ENCODE results near the gene MRPS25. TPM values are rescaled to one million over a fixed set of nuclear protein-coding genes. Genes with fewer than 3 reads are reported as not detected.
"Not testable (repeated sequence)": the region's sequence is repeated elsewhere in the genome, so short reads cannot be mapped to it uniquely, and the experiment has no call there.

MRPS25 gene
- total RNA-seq, 4 donors from 2014 or later: 47.5 to 209 (median 117) TPM

DNA sequence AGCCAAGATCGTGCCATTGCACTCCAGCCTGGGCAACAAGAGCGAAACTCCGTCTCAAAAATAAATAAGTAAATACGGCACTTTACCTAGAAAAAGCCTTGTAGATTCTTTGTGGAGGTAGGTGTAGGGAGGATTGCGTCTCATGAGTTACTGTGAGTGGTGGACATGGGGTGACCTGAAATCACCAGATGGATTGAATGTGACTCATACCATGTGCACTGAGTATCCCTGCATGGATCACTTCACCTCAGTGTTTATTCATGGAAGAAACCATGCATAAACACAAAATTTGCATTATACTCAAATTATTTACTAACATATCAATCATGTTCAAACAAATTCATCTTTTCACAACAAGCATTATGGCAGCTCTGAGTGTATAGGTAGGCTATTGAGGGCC lies 55.9 kb downstream of the MRPS25 start:
- H3K4me3 ChIP-seq: no peak overlapping the region
- TF ChIP-seq POLR2AphosphoS5 (IDR thresholded peaks at IDR 0.05) (no peak), EP300 (IDR thresholded peaks at IDR 0.05; ENCODE audit: low read depth) (no peak), POLR2A (IDR thresholded peaks at IDR 0.05) (no peak)
- TF ChIP-seq, protein P1, sequence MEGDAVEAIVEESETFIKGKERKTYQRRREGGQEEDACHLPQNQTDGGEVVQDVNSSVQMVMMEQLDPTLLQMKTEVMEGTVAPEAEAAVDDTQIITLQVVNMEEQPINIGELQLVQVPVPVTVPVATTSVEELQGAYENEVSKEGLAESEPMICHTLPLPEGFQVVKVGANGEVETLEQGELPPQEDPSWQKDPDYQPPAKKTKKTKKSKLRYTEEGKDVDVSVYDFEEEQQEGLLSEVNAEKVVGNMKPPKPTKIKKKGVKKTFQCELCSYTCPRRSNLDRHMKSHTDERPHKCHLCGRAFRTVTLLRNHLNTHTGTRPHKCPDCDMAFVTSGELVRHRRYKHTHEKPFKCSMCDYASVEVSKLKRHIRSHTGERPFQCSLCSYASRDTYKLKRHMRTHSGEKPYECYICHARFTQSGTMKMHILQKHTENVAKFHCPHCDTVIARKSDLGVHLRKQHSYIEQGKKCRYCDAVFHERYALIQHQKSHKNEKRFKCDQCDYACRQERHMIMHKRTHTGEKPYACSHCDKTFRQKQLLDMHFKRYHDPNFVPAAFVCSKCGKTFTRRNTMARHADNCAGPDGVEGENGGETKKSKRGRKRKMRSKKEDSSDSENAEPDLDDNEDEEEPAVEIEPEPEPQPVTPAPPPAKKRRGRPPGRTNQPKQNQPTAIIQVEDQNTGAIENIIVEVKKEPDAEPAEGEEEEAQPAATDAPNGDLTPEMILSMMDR (IDR thresholded peaks at IDR 0.05): no peak
- H3K9me3 ChIP-seq: peaks cover 0 to 5% of the 10 kb centered on the region in 2 donors
- in situ Hi-C loops (cut with MboI; ENCODE audit: low pct_ligation_motif_present in 1 of 4, low pct_unique_long_range_greater_than_20kb in 1 of 4, low sequenced_read_pairs in 3 of 4) (no loop called here), intact Hi-C loops (cut with DNase I; ENCODE audit: low total_unique reads) (no loop called here)
- H3K27ac ChIP-seq: no peak overlapping the region
- H3K27me3 ChIP-seq: no peaks in the 10 kb centered on the region
- H3K36me3 ChIP-seq: peaks cover 0 to 20% (median 8%) of the 10 kb centered on the region in 4 donors
- H3K4me1 ChIP-seq: no peaks in the 10 kb centered on the region
- WGBS, 2 donors (ENCODE audit: low coverage in 1 of 2): 91 to 95% methylated on average over 4 to 5 of the region's 5 CpGs
- DNase-seq: no peak

DNA sequence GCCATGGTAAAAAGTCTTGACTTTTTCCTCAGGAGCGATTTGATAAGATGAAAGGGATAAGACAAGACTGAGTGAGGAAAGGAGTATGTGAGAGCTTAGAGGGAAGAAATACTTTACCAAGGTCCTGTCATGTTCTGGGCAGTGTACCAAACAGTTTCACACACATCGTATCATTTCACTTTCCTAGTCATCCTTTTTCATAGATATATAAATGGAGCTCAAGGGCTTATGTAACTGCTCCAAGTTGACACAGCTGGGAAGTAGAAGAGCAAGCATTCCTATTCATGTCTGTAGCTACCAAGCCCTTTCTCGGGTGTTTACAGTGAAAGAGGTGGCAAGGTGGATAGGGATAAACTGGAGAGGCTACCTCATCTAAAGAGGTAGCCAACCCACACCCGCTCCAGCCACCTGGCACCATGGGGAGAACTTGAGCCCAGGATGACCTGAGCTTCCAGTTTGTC lies 57.4 kb downstream of the MRPS25 start:
- intact Hi-C loops (cut with DNase I; ENCODE audit: low total_unique reads) (no loop called here), in situ Hi-C loops (cut with MboI; ENCODE audit: low pct_ligation_motif_present in 1 of 4, low pct_unique_long_range_greater_than_20kb in 1 of 4, low sequenced_read_pairs in 3 of 4) (no loop called here)
- H3K9me3 ChIP-seq: peaks cover 0 to 6% of the 10 kb centered on the region in 2 donors
- TF ChIP-seq POLR2A (IDR thresholded peaks at IDR 0.05) (no peak), EP300 (IDR thresholded peaks at IDR 0.05; ENCODE audit: low read depth) (no peak), POLR2AphosphoS5 (IDR thresholded peaks at IDR 0.05) (no peak)
- TF ChIP-seq, protein P1 (IDR thresholded peaks at IDR 0.05): no peak
- H3K4me3 ChIP-seq: no peak overlapping the region
- H3K4me1 ChIP-seq: no peaks in the 10 kb centered on the region
- H3K27ac ChIP-seq: no peak overlapping the region
- H3K27me3 ChIP-seq: no peaks in the 10 kb centered on the region
- DNase-seq: no peak
- WGBS, 2 donors (ENCODE audit: low coverage in 1 of 2): 73 to 100% methylated on average over 1 to 4 of the region's 4 CpGs
- peaks cover 0 to 13% (median 4%) of the 10 kb centered on the region in 4 donors for H3K36me3 ChIP-seq

DNA sequence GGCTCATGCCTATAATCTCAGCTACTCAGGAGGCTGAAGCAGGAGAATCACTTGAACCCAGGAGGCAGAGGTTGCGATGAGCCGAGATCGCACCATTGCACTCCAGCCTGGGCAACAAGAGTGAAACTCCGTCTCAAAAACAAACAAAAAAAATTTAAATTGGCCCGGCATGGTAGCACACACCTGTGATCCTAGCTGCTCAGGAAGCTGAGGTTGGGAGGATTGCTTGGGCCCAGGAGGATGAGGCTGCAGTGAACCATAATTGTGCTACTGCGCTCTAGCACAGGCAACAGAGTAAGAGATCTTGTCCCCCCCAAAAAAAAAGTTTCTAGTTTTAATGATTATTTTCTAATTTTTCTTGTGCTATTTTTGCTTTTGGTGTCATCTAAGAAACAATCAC lies 65.9 kb downstream of the MRPS25 start:
- DNase-seq; H3K4me1 ChIP-seq; intact Hi-C loops (cut with DNase I; ENCODE audit: low total_unique reads); H3K4me3 ChIP-seq; H3K36me3 ChIP-seq; H3K9me3 ChIP-seq; in situ Hi-C loops (cut with MboI; ENCODE audit: low pct_ligation_motif_present in 1 of 4, low pct_unique_long_range_greater_than_20kb in 1 of 4, low sequenced_read_pairs in 3 of 4); H3K27me3 ChIP-seq; H3K27ac ChIP-seq: not testable (repeated sequence)
- WGBS, 2 donors (ENCODE audit: low coverage in 1 of 2): 88 to 89% methylated on average over 3 to 6 of the region's 6 CpGs

Other genes starting within 250 kb of the MRPS25 start
- 10 to 100 TPM in 2 of 4 donors, 1 to 10 TPM in 2; 5.6 to 15.9 (median 10.2) TPM for gene FGD5, start 246.4 kb downstream of the MRPS25 start, total RNA-seq
- gene NR2C2, start 117.7 kb downstream of the MRPS25 start, total RNA-seq: 10 to 100 TPM; 32.2 to 60.6 (median 47.8) TPM
- 10 to 100 TPM; 18.0 to 37.6 (median 24.0) TPM for gene RBSN, start 33.8 kb upstream of the MRPS25 start, total RNA-seq
- 10 to 100 TPM; 12.1 to 78.4 (median 48.8) TPM for gene CAPN7, start 140.9 kb upstream of the MRPS25 start, total RNA-seq